ENCODE measurements around the gene HCN1.

GRCh38 chr5:45509371-45509770 lies 186.8 kb downstream of the HCN1 start:
- TF ChIP-seq CTCF (IDR thresholded peaks at IDR 0.05): no peak
- no peak for TF ChIP-seq POLR2A (IDR thresholded peaks at IDR 0.05)
